Effector memory CD4-positive, alpha-beta T cell (primary cell): ENCODE data around the gene IFIT5.
"Not testable (repeated sequence)": the region's sequence is repeated elsewhere in the genome, so short reads cannot be mapped to it uniquely, and the experiment has no call there.

Experiments
- DNase-seq, 3 donors: peaks; one replicate each; pipeline ENCODE4 v3.0.0-alpha.2; 2020
- H3K27ac ChIP-seq: 2 replicates; pipeline ENCODE4 v1.7.0; 2013; ENCODE audit warnings: mild to moderate bottlenecking, low read length, moderate library complexity; ENCODE audit not compliant: insufficient read depth, poor library complexity, severe bottlenecking
- H3K27me3 ChIP-seq: replicated peaks from 2 replicates; pipeline ENCODE4 v1.7.0; 2013; ENCODE audit warnings: mild to moderate bottlenecking, low read length; ENCODE audit not compliant: insufficient read depth, control insufficient read depth, poor library complexity, severe bottlenecking
- H3K36me3 ChIP-seq: 2 replicates; pipeline ENCODE4 v1.7.0; 2013; ENCODE audit warnings: mild to moderate bottlenecking, low read length, moderate library complexity; ENCODE audit not compliant: control insufficient read depth, insufficient read depth
- H3K4me1 ChIP-seq: 2 replicates; pipeline ENCODE4 v1.7.0; 2013; ENCODE audit warnings: low read length, mild to moderate bottlenecking; ENCODE audit not compliant: control insufficient read depth, insufficient read depth, poor library complexity, severe bottlenecking
- H3K4me3 ChIP-seq: 2 replicates; pipeline ENCODE4 v1.7.0; 2013; ENCODE audit warnings: low read length, low read depth, mild to moderate bottlenecking; ENCODE audit not compliant: insufficient read depth, poor library complexity, severe bottlenecking
- H3K9me3 ChIP-seq: 2 replicates; pipeline ENCODE4 v1.7.0; 2013; ENCODE audit warnings: mild to moderate bottlenecking, low read length, moderate library complexity; ENCODE audit not compliant: control insufficient read depth

IFIT5 gene

DNA sequence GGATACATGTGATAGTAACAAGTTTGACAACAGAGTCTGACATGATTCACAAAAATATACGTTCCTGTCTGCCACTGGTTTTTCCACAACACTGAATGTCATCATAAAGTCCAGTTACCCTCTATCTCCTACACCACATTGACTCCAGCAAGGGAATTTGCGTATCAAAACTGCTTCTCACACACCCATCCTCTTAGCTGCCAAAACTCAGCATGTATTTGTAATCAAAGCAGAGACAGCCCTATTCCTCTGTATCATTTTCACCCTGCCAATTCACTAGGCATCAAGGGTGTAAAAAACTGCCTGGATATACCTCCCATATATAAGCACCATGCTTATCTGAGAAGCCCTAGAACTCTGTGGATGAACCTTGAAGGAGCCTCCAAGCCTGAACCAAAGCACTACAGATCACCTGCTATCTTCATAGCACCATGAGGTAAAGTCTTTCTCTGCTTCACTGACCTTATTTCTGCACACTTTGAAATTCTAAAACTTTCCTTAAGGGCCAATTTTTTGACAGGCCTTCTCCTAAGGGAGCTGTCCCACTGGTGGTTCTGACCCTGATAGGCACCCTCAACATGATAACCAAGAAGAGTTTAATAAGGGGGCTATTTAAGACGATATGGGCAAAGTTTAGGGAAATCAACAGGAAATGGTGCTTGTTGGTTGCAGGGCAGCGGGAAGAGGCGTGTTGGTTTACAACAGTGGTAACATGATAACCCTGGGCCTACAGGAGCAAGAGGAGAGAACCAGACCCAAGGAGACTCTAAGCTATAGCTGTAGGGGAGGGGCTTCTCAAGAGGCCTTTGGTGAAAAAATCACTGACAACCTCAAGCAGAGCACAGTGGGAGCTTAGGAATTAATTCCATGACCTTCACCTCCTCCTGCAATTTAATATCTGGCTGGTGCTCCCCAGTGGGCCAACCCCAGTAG, 36.4 kb upstream of the IFIT5 start, which contains the start of gene IFIT1B:
TSS of gene IFIT1B (plus strand) at position 352 of the 933 bp plus-strand sequence. CDS start at position 432, 80 bp downstream.
- Histone ChIP-seq H3K36me3 (no peaks in the 10 kb centered on the region), H3K27me3 (no peaks in the 10 kb centered on the region), H3K4me1 (no peaks in the 10 kb centered on the region), H3K27ac (no peak within 1 kb of the TSS), H3K4me3 (no peak within 1 kb of the TSS), H3K9me3 (no peaks in the 10 kb centered on the region)
- DNase-seq: no peak

DNA sequence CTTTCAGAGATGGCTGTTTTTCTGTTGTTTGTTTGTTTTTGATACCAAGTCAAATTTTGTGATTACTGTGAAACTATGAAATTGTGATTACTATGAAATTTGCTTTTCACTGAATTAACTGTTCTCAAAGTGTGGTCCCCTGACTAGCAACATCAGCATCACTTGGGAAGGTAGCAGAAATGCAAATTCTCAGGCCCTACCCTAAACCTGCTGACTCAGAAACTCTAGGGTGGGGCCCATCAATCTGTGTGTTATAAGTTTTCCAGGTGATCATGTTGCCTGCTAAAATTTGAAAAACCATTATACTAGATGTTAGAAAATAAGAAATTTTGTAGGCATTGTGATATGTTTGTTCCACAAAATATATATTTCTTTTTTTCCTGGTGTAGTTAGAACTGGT, 35.3 kb upstream of the IFIT5 start:
- Histone ChIP-seq H3K9me3 (no peaks in the 10 kb centered on the region), H3K4me1 (no peaks in the 10 kb centered on the region), H3K4me3 (no peak overlapping the region), H3K27me3 (no peaks in the 10 kb centered on the region), H3K36me3 (no peaks in the 10 kb centered on the region), H3K27ac (no peak overlapping the region)
- no peak for DNase-seq

DNA sequence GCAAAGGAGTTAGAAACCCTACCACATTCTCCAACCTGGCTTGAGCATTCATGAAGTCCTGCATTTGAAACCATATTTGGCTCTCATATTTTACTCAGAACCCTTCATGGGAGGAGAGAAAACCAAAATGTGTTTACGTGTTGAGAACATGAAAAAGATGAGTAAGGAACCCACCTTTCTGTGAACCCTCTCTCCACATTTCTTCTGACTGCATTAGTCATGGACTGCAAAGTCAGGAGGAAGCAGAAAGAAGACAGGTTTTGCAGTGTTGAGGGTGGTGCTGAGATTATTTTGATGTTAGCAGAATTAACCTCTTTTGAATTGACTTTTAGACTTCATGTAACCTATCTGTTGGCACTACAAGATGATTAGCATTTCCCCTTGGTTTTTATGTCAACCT, 31.6 kb upstream of the IFIT5 start:
- DNase-seq: no peak
- no peak overlapping the region for H3K4me3 ChIP-seq
- H3K27ac ChIP-seq: no peak overlapping the region
- H3K9me3 ChIP-seq: no peaks in the 10 kb centered on the region
- no peaks in the 10 kb centered on the region for H3K36me3 ChIP-seq
- H3K27me3 ChIP-seq: no peaks in the 10 kb centered on the region
- no peaks in the 10 kb centered on the region for H3K4me1 ChIP-seq

DNA sequence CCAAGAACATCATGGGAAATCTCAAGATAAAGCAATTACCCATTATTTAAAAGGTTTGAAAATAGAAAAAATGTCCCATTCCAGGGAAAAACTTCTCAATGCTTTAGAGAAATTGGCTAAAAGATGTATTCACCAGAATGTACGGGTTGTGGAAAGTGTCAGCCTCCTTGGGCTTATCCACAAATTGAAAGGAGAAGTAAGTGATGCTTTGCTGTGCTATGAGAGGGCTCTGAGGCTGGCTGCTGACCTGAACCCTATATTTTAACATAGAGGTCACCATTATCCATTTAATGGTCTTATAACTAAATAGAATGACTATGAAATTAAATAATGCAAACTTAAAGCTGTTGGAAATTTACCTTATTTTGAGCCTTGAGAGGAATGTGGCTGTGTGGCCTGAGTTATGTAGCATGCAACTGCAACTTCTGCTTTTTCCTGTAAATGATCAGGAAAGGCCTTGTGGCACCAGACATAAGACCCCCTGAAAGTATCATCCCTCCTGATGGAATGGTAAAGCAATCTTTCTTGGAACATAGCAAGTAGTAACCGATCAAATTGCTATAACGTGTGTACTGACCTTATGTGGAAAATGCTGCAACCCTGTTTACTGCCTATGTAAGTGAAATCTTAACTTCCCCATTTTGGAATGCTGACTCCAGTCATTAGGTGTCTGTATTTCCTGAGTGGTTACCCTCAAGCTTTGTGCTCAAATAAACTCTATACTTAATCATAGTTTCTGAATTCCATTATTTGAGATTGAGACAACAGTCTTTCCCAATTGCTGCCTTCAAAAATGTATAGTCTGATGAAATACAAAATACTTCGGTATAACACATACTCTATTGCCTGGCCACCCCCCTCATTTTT, 29.7 kb upstream of the IFIT5 start:
- H3K9me3 ChIP-seq: no peaks in the 10 kb centered on the region
- H3K4me1 ChIP-seq: no peaks in the 10 kb centered on the region
- no peak for DNase-seq
- no peak overlapping the region for H3K27ac ChIP-seq
- no peaks in the 10 kb centered on the region for H3K36me3 ChIP-seq
- no peaks in the 10 kb centered on the region for H3K27me3 ChIP-seq
- no peak overlapping the region for H3K4me3 ChIP-seq

DNA sequence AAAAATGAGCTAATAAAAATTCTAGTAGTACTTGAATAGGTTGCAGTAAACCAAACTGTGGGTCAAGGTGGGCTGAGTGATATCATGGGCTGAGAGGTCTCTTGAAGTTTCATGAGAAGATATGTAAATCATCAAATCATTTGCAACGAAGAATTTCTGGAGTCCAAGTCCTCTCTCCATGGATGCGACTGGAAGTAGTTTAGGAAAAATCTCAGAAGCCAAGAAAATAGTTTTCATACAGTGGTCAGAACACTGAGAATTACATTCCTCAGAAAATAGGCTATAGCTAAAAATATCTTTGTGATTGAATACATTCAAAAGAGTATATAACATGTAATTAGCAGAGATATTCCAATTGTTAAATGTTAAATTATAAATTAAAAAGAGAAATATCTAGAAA, 25.6 kb upstream of the IFIT5 start:
- Histone ChIP-seq H3K9me3 (no peaks in the 10 kb centered on the region), H3K27me3 (no peaks in the 10 kb centered on the region), H3K27ac (no peak overlapping the region), H3K4me1 (peaks cover 11% of the 10 kb centered on the region), H3K4me3 (no peak overlapping the region), H3K36me3 (no peaks in the 10 kb centered on the region)
- no peak for DNase-seq

DNA sequence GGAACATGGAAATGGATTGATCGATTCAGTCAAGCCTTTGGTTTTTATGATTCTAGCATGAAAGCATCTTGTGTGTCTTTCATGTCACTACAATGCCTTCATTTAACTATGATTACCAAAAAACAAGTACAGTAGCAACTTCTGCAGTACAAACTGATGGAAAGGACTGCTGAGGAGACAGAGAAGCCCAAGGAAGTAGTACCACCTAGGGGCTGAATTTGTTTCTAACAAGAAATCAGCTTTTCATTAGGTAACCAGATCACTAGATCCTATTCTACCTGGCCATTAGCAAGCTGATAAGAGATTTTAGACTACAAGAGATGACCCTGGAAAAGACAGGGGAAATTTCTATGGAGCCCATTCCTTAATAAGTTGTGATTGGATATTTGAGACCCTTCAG, 25.1 kb upstream of the IFIT5 start:
- H3K36me3 ChIP-seq: no peaks in the 10 kb centered on the region
- H3K27ac ChIP-seq: no peak overlapping the region
- H3K27me3 ChIP-seq: no peaks in the 10 kb centered on the region
- no peak overlapping the region for H3K4me3 ChIP-seq
- peaks cover 11% of the 10 kb centered on the region for H3K4me1 ChIP-seq
- no peak for DNase-seq
- H3K9me3 ChIP-seq: no peaks in the 10 kb centered on the region

DNA sequence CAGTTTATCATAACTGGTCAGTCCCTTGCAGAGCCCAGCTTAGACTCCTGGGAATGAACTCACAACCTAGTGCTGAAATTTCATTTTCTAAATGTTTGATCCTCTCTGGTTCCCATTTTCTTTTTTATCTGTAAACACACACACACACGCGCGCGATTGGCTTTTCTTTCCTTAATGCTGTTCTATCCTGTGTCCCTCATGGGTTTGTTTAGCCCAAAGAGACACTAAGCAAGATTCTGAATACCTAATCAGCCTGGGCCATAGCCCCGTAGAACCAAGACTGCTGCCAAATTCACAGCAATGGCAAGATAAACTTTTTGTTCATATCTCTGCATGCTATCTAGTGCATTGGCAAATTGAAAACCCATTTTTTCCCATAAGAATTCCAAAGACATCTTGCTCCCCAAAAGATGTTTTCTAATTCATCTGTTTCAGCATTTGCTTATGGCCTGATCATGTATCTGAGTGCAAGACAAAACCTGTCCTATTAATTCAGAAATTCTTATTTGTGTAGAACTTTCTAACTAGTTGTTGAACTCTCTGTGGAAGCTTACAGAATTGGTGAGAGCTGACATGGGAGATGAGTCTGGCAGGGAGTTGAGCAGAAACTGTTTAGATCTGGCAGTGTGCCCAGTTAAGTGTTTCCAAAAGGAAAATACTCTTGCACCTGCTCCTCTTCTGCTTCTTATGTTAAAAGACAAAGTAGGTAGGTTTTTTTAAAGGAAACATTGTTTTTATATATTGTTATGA, 23.7 kb upstream of the IFIT5 start:
- H3K27me3 ChIP-seq: no peaks in the 10 kb centered on the region
- no peaks in the 10 kb centered on the region for H3K9me3 ChIP-seq
- DNase-seq: no peak
- H3K4me1 ChIP-seq: peaks cover 11% of the 10 kb centered on the region
- H3K27ac ChIP-seq: peak overlapping the region; percentile 30
- H3K36me3 ChIP-seq: no peaks in the 10 kb centered on the region
- H3K4me3 ChIP-seq: no peak overlapping the region

DNA sequence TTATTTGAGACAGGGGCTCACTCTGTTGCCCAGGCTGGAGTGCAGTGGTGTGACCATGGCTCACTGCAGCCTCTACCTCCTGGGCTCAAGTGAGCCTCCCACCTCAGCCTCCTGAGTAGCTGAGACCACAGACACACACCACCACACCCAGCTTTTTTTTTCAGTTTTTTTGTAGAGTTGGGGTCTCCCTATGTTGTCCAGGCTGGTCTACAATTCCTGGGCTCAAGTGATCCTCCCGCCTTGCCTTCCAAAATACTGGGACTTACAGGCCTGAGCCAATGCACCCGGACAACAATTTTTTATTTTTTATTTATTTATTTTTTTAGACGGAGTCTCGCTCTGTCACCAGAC, 23.2 kb upstream of the IFIT5 start:
- H3K9me3 ChIP-seq, H3K4me3 ChIP-seq, H3K36me3 ChIP-seq, H3K27me3 ChIP-seq, DNase-seq: not testable (repeated sequence)
- peak overlapping the region; percentile 30 for H3K27ac ChIP-seq
- peaks cover 11% of the 10 kb centered on the region for H3K4me1 ChIP-seq

DNA sequence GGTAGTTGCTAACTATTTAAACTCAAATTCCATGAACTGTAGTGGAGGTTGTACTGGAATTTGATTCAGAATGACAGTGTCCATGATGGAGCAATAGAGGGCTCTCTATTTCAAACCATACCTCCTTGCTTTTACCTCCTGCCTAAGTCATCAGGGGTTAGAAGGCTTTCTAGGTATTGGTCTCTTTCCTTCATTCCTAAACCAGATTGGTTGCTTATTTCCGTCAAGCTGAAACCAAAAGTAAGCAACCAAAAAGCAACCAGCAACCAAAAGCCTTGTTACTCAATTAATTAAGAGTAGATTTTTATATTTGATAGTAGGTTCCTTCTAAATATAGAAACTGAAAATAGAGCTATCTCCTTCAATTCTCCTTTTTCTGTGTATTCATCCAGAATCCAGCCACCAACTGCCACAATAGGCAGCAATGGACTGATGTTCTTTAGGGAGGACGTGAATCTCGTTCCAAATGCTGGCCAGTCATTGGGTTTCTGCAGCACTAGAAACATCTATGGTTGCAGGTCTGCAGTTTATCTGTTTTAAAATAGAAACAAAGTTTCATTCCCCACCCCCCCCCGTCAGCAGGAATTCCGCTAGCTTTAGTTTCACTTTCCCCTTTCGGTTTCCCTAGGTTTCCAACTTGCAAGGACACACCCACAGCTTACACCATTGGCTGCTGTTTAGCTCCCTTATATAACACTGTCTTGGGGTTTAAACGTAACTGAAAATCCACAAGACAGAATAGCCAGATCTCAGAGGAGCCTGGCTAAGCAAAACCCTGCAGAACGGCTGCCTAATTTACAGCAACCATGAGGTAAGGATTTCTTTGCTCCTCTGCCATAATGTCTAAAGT, 22.2 kb upstream of the IFIT5 start, which contains the start of gene IFIT1:
TSS of gene IFIT1 (plus strand) at position 717 of the 850 bp plus-strand sequence. CDS start at position 807, 90 bp downstream.
- peak; percentile 19 to 49 (median 39) for DNase-seq
- H3K9me3 ChIP-seq: no peaks in the 10 kb centered on the region
- peaks cover 11% of the 10 kb centered on the region for H3K4me1 ChIP-seq
- no peaks in the 10 kb centered on the region for H3K36me3 ChIP-seq
- peak within 1 kb of the TSS; percentile 67 for H3K4me3 ChIP-seq
- H3K27me3 ChIP-seq: no peaks in the 10 kb centered on the region
- peak within 1 kb of the TSS; percentile 71 for H3K27ac ChIP-seq
